ENCODE data around the gene CFAP46. TPM values are rescaled to one million over a fixed set of nuclear protein-coding genes. Genes with fewer than 3 reads are reported as not detected.

CFAP46 gene
- total RNA-seq, 1 donor = under 0.01 TPM

DNA sequence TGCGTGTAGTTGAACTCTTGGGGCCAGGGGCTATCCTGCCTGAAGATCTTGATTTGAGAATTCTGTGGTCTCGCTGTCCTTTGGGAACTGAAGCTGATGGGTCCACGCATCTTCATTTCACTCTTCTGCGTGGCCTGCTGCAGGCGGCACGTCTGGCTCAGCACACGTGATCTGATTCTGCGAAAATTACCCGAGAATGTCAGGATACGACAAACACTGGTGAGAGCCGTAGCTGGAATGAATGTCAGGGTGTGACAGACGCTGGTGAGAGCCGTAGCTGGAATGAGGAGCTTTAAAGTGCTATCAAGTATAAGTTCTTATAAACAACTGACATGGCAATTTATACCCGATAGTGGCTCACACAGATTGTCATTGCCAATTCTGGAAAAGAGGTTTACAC, 44.6 kb upstream of the CFAP46 start:
- no peak for TF ChIP-seq CTCF (IDR thresholded peaks at IDR 0.05; ENCODE audit: extremely low read depth, low read depth, low read length)
- Histone ChIP-seq H3K27ac (ENCODE audit: low read depth, low read length) (no peak overlapping the region), H3K27me3 (ENCODE audit: insufficient read depth, low read length) (no peaks in the 10 kb centered on the region), H2AFZ (ENCODE audit: low read length) (no peak overlapping the region), H3K36me3 (ENCODE audit: insufficient read depth, low read length) (no peaks in the 10 kb centered on the region), H3K4me3 (ENCODE audit: insufficient read depth, low read length) (no peak overlapping the region), H3K4me2 (ENCODE audit: insufficient read depth, low read length) (no peak overlapping the region), H3K4me1 (ENCODE audit: insufficient read depth, low read length) (no peaks in the 10 kb centered on the region), H3K9me3 (ENCODE audit: low read depth, low read length) (no peaks in the 10 kb centered on the region), H3K79me2 (ENCODE audit: insufficient read depth, low read length) (no peaks in the 10 kb centered on the region), H4K20me1 (ENCODE audit: insufficient read depth, low read length) (no peaks in the 10 kb centered on the region)
- DNase-seq (ENCODE audit: insufficient read length, low spot score, missing footprints) = no peak

DNA sequence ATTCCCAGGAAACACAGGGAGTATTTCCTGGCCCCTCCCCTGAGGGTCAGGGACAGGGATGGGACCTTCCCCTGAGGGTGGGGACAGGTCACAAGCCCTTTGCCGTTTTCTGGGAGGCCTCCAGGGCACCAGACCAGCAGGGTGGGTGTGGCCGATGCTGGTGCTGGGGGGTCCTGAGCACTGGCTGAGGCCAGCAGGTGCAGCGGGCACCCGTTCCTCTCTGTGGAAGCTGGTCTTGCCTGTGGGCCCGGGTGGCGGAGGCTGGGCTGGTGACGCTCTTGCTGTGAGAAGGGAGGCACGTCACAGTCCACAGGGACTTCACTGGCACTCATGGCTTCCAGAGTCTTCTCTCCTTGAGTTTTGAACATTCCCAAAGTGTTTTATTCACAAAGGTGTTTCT, 44.2 kb upstream of the CFAP46 start:
- Histone ChIP-seq H2AFZ (ENCODE audit: low read length) (no peak overlapping the region), H3K36me3 (ENCODE audit: insufficient read depth, low read length) (no peaks in the 10 kb centered on the region), H4K20me1 (ENCODE audit: insufficient read depth, low read length) (no peaks in the 10 kb centered on the region), H3K27ac (ENCODE audit: low read depth, low read length) (no peak overlapping the region), H3K4me3 (ENCODE audit: insufficient read depth, low read length) (no peak overlapping the region), H3K79me2 (ENCODE audit: insufficient read depth, low read length) (no peaks in the 10 kb centered on the region), H3K4me1 (ENCODE audit: insufficient read depth, low read length) (no peaks in the 10 kb centered on the region), H3K27me3 (ENCODE audit: insufficient read depth, low read length) (no peaks in the 10 kb centered on the region), H3K9me3 (ENCODE audit: low read depth, low read length) (no peaks in the 10 kb centered on the region), H3K4me2 (ENCODE audit: insufficient read depth, low read length) (no peak overlapping the region)
- DNase-seq (ENCODE audit: insufficient read length, low spot score, missing footprints) = no peak
- TF ChIP-seq CTCF (IDR thresholded peaks at IDR 0.05; ENCODE audit: extremely low read depth, low read depth, low read length) = no peak

GRCh38 chr10:132986076-132986475, 43.7 kb upstream of the CFAP46 start:
- DNase-seq (ENCODE audit: insufficient read length, low spot score, missing footprints) = no peak
- Histone ChIP-seq H3K9me3 (ENCODE audit: low read depth, low read length) (no peaks in the 10 kb centered on the region), H3K4me2 (ENCODE audit: insufficient read depth, low read length) (no peak overlapping the region), H2AFZ (ENCODE audit: low read length) (no peak overlapping the region), H3K27ac (ENCODE audit: low read depth, low read length) (no peak overlapping the region), H3K4me3 (ENCODE audit: insufficient read depth, low read length) (no peak overlapping the region), H3K27me3 (ENCODE audit: insufficient read depth, low read length) (no peaks in the 10 kb centered on the region), H3K79me2 (ENCODE audit: insufficient read depth, low read length) (no peaks in the 10 kb centered on the region), H4K20me1 (ENCODE audit: insufficient read depth, low read length) (no peaks in the 10 kb centered on the region), H3K4me1 (ENCODE audit: insufficient read depth, low read length) (no peaks in the 10 kb centered on the region), H3K36me3 (ENCODE audit: insufficient read depth, low read length) (no peaks in the 10 kb centered on the region)
- TF ChIP-seq CTCF (IDR thresholded peaks at IDR 0.05; ENCODE audit: extremely low read depth, low read depth, low read length) = no peak

DNA sequence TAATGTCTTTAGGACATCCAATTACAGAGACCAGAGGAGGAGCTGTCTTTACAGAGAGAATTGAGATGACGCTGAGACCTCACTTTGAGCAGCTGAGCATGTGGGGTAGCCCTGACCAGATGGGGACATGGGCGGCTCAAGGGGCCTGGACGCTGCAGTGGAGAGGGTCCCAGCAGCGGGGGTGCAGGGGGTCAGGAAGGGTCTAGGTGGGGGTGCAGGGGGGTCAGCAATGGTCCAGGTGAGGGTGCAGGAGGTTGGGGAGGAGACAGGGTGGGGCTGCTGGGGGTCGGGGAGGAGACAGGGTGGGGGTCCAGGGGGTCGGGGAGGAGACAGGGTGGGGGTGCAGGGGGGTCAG, 43.2 kb upstream of the CFAP46 start:
- H3K27ac ChIP-seq (ENCODE audit: low read depth, low read length) = no peak overlapping the region
- no peaks in the 10 kb centered on the region for H3K79me2 ChIP-seq (ENCODE audit: insufficient read depth, low read length)
- TF ChIP-seq CTCF (IDR thresholded peaks at IDR 0.05; ENCODE audit: extremely low read depth, low read depth, low read length) = no peak
- no peak overlapping the region for H2AFZ ChIP-seq (ENCODE audit: low read length)
- H4K20me1 ChIP-seq (ENCODE audit: insufficient read depth, low read length) = no peaks in the 10 kb centered on the region
- H3K27me3 ChIP-seq (ENCODE audit: insufficient read depth, low read length) = no peaks in the 10 kb centered on the region
- H3K4me2 ChIP-seq (ENCODE audit: insufficient read depth, low read length) = no peak overlapping the region
- H3K36me3 ChIP-seq (ENCODE audit: insufficient read depth, low read length) = no peaks in the 10 kb centered on the region
- DNase-seq (ENCODE audit: insufficient read length, low spot score, missing footprints) = no peak
- H3K4me1 ChIP-seq (ENCODE audit: insufficient read depth, low read length) = no peaks in the 10 kb centered on the region
- no peaks in the 10 kb centered on the region for H3K9me3 ChIP-seq (ENCODE audit: low read depth, low read length)
- no peak overlapping the region for H3K4me3 ChIP-seq (ENCODE audit: insufficient read depth, low read length)
